TTC549 (cell line): ENCODE data around the gene PAX5.

Experiments used
- FAIRE-seq: peaks from 2 replicates; lab custom pipeline; 2012; peaks lifted over from hg19 to GRCh38; lab: Jason Lieb, UNC

The PAX5 gene

GRCh38 chr9:36901528-36901927 is 132.5 kb downstream of the PAX5 start:
- FAIRE-seq = no peak

- FAIRE-seq = no peak
Measured at GRCh38 chr9:36900856-36901220, 133.2 kb downstream of the PAX5 start.

GRCh38 chr9:36900136-36900855 is 133.8 kb downstream of the PAX5 start:
- FAIRE-seq = no peak

- FAIRE-seq = no peak
Measured at GRCh38 chr9:36899406-36899805, 134.7 kb downstream of the PAX5 start.

- no peak for FAIRE-seq
Measured at GRCh38 chr9:36898431-36899020, 135.5 kb downstream of the PAX5 start.

GRCh38 chr9:36897478-36897877 is 136.6 kb downstream of the PAX5 start:
- no peak for FAIRE-seq

- no peak for FAIRE-seq
Measured at GRCh38 chr9:36897019-36897418, 137.0 kb downstream of the PAX5 start.

- FAIRE-seq = no peak
Measured at GRCh38 chr9:36896296-36896695, 137.8 kb downstream of the PAX5 start.

- no peak for FAIRE-seq
Measured at GRCh38 chr9:36895744-36896260, 138.3 kb downstream of the PAX5 start.

GRCh38 chr9:36894695-36895310 is 139.3 kb downstream of the PAX5 start:
- FAIRE-seq = no peak

- FAIRE-seq = no peak
Measured at GRCh38 chr9:36893911-36894310, 140.2 kb downstream of the PAX5 start.

- FAIRE-seq = no peak
Measured at GRCh38 chr9:36893184-36893583, 140.9 kb downstream of the PAX5 start.

GRCh38 chr9:36892279-36892678 is 141.8 kb downstream of the PAX5 start:
- FAIRE-seq = no peak

GRCh38 chr9:36891341-36891811 is 142.7 kb downstream of the PAX5 start:
- FAIRE-seq = no peak

- FAIRE-seq = no peak
Measured at GRCh38 chr9:36889844-36890243, 144.2 kb downstream of the PAX5 start.

- FAIRE-seq = no peak
Measured at GRCh38 chr9:36888551-36888950, 145.5 kb downstream of the PAX5 start.

GRCh38 chr9:36884721-36885120 is 149.3 kb downstream of the PAX5 start:
- no peak for FAIRE-seq

- no peak for FAIRE-seq
Measured at GRCh38 chr9:36882594-36882993, 151.5 kb downstream of the PAX5 start.

- FAIRE-seq = no peak
Measured at GRCh38 chr9:36881743-36882441, 152.2 kb downstream of the PAX5 start.

- FAIRE-seq = no peak
Measured at GRCh38 chr9:36881316-36881715, 152.8 kb downstream of the PAX5 start.

- FAIRE-seq = no peak
Measured at GRCh38 chr9:36880075-36880474, 154.0 kb downstream of the PAX5 start.
